Measurements from ENCODE around the gene ACTMAP. TPM values are rescaled to one million over a fixed set of nuclear protein-coding genes. Genes with fewer than 3 reads are reported as not detected.

Gene ACTMAP, protein sequence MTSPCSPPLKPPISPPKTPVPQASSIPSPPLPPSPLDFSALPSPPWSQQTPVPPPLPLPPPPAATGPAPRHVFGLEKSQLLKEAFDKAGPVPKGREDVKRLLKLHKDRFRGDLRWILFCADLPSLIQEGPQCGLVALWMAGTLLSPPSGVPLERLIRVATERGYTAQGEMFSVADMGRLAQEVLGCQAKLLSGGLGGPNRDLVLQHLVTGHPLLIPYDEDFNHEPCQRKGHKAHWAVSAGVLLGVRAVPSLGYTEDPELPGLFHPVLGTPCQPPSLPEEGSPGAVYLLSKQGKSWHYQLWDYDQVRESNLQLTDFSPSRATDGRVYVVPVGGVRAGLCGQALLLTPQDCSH
- total RNA-seq: 0.98 and 1.1 TPM in 2 replicates

DNA sequence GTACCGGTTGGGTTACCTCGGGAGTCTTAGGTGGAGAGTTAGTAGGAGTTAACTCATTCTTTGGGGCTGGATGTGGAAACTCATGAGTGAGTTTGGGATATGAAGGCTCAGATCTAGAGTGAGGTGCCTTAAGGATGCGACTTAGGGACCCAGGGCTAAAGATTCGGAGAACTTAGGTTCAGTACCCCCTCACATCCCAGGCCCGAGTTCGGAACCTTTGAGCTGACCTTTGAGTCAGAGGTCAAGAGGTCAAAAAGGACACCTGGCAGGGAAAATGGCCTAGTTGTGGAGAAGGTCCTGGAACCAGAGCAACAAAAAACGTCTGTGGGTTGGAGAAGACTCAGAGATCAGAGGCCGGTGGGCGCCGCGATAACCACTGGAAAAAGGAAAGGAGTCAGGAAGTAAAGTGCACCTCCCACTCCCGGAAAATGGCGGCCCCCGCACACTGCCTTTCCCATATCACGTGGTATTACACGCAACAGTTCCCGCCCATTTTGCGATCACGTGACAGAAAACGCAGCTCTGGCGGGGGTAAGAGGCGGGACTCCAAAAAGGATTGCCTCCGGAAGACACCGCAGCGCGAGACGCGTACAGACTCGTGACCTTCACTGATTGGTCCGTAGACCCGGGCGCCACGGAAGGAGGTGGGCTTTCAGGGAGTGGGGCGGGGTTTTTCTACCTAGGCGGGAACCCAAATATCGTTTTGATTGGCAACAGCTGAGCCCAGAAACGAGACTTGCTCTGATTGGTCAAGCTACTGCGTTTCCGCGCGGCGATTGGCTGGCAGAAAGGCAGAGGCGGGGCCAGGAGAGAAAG, at the start of gene ACTMAP:
Gene ACTMAP, minus strand, starts transcription at position 420 of the 816 bp plus-strand sequence. CDS start 674 bp downstream, outside the sequence.

DNA sequence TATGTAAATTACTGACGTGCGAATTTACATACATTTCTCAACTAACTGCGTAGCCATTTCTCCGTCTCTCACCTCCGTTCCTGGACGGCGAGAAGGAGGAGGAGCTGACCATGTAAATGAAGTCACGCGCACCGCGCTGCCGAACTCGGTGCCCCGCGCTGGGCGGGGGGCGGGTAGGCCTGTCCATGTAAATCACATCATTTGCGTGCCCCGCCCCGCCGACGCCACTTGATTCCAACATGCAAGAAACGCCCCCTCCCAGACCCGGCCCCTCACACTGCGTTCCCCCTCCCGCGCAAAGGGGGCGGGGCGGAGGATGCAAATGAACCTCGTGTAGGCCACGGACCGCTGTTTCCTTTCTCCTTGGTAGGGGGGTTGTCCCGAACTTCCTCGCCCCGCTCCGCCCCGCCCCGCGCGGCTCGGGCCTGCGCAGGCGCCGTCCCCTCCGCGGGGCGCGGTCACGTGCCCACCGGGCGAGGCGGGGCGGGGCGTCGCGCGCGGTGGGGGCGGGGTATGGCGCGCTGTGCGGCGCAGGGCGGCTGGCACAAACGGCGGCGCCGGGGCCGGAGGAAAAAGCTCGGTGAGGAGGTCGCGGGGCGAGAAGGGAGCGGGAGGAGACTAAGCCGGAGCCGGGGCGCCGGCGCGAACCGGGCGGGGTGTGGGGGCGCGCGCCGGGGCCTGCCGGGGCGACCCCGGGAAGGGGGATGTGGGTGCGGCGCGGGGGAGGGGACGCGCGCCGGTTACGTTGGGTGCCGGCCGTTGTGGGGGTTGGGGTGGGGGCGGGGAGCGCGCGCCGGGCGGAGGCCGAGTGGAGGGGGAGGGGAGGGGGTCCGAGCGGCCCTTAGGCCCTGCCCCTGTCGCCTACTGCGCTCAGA, 48.6 kb upstream of the ACTMAP start, which contains the start of gene EGLN2:
Gene EGLN2, plus strand, starts transcription at position 509 of the 875 bp plus-strand sequence. CDS start 1,382 bp downstream, outside the sequence.

GRCh38 chr19:40777937-40778705, 27.8 kb upstream of the ACTMAP start, which contains the start of gene RAB4B:
RAB4B (plus strand) TSS chr19:40778247; CDS start chr19:40778376, 129 bp downstream.

DNA sequence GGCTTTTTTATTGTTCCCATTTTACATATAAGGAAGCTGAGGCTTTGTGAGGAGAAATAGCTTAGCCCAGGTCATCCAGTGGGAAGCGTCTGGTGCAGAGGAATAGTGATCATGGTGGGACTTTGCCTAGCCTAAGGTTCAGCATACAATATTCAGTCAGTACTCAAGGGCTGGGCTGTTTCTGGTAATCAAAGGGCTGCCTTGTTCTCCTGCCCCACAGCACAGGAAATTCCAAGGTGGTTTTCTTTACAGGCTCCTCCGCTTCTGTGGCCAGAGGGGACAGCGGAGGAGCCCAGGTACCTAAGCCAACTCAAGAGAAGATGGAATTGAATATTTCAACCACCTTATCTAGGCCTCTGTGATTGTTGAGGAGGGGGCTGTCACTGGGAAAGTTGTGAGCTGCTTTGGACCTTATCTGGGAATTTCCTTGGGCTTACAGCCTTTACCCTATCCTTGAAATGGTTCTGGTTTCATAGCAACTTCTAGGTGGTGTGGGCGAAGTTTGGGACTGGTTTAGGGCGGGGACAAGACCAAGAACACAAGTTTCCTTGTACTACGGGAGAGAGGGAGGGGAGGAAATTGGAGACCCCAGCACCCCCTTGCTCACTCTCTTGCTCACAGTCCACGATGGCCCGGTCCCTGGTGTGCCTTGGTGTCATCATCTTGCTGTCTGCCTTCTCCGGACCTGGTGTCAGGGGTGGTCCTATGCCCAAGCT, 24.8 kb upstream of the ACTMAP start, which contains the start of gene MIA:
Gene MIA, plus strand, starts transcription at position 606 of the 716 bp plus-strand sequence. Its CDS starts 22 bp downstream, at position 628.

DNA sequence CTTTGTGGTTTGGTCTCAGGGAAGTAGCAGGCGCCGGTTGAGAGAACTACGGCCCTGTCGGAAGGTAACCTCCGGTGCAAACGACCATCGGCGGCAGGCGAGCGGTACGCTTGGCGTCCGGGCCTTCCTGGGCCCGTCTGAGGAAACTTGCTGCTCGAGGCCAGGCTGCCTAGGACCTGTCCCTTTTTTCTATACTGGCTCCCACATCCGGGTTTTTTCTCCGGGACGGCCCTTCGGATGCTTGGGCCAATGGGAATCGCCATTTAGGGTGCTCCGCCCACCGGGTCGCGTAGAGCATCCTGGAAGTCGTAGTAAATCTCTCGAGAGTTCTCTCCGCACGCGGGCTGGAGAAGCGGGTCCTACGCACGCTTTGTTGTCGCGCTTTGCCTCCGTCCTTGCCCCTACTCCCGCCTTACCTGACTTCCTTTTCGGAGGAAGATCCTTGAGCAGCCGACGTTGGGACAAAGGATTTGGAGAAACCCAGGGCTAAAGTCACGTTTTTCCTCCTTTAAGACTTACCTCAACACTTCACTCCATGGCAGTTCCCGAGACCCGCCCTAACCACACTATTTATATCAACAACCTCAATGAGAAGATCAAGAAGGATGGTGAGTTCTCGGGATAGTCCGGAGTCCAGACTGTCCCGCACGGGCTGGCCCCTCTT, 729 bp upstream of the ACTMAP start, which contains the start of gene SNRPA:
Gene SNRPA, plus strand, starts transcription at position 330 of the 664 bp plus-strand sequence. Its CDS starts 206 bp downstream, at position 536.

GRCh38 chr19:40716482-40717324, 33.6 kb downstream of the ACTMAP start, which contains the start of the genes COQ8B and ITPKC:
COQ8B (minus strand) TSS chr19:40716886; CDS start chr19:40714632, 2,254 bp downstream.
ITPKC (plus strand) TSS chr19:40717112; CDS start chr19:40717136, 24 bp downstream.

Small RNA genes lying within 50 kb of the gene (small RNA-seq; reads per million reads assigned to genes)
- gene RNU6-195P: not detected

Other genes starting within 250 kb of the ACTMAP start
- 15.1 and 23.1 TPM in 2 replicates for gene SHKBP1, start 173.6 kb downstream of the ACTMAP start, total RNA-seq
- 20.7 and 36.0 TPM in 2 replicates for gene LTBP4, start 149.1 kb downstream of the ACTMAP start, total RNA-seq
- 30.7 and 45.9 TPM in 2 replicates for gene NUMBL, start 59.8 kb downstream of the ACTMAP start, total RNA-seq
- 29.0 and 37.1 TPM in 2 replicates for gene COQ8B, start 33.6 kb downstream of the ACTMAP start, total RNA-seq
- 10.0 and 17.3 TPM in 2 replicates for gene ITPKC, start 33.4 kb downstream of the ACTMAP start, total RNA-seq
- 42.3 and 62.4 TPM in 2 replicates for gene SNRPA, start 726 bp upstream of the ACTMAP start, total RNA-seq
- 0.37 TPM in 1 of 2 replicates, not detected in the other for gene MIA, start 25.0 kb upstream of the ACTMAP start, total RNA-seq
- gene RAB4B, start 27.8 kb upstream of the ACTMAP start, total RNA-seq: 10.0 and 12.9 TPM in 2 replicates
- 72.0 and 73.5 TPM in 2 replicates for gene EGLN2, start 48.7 kb upstream of the ACTMAP start, total RNA-seq
- gene CYP2A6, start 100.0 kb upstream of the ACTMAP start, total RNA-seq: not detected in 2 replicates
- not detected in 2 replicates for gene CYP2A7, start 131.8 kb upstream of the ACTMAP start, total RNA-seq
- not detected in 2 replicates for gene CYP2B6, start 240.8 kb upstream of the ACTMAP start, total RNA-seq